ENCODE results near the gene NCKAP5L. TPM values are rescaled to one million over a fixed set of nuclear protein-coding genes. Genes with fewer than 3 reads are reported as not detected.
"Not testable (repeated sequence)": the region's sequence is repeated elsewhere in the genome, so short reads cannot be mapped to it uniquely, and the experiment has no call there.

NCKAP5L gene
- total RNA-seq, 1 experiment from 2014 or later, result 19.5 TPM

DNA sequence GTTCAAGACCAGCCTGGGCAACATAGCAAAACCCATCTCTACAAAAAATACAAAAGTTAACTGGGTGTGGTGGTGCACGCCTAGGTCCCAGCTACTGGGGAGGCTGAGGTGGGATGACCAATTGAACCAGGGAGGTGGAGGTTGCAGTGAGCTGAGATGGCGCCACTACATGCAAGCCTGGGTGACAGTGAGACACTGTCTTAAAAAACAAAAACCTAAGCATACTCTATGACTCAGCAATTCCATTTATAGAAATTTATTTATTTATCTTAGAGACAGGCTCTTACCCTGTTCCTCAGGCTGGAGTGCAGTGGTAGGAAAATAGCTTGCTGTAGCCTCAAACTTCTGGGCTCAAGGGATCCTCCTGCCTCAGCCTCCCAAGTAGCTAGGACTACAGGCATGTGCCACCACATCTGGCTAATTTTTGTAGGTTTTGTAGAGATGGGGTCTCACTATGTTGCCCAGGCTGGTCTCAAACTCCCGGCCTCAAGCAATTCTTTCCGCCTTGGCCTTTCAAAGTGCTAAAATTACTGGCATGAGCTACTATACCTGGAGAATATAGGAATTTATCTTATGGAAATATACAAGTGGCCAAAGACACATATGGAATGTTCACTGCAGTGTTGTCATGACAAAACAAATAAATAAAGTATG lies 43.3 kb downstream of the NCKAP5L start:
- BruUV-seq (replicated peaks), result no TSS peak
- DNase-seq, result no peak
- intact Hi-C loops (cut with micrococcal nuclease; ENCODE audit: unreplicated experiment), result no loop called here
- Mint-ChIP-seq H3K9me3 (ENCODE audit: unreplicated experiment) (peaks cover 9% of the 10 kb centered on the region), H3K27me3 (ENCODE audit: insufficient read depth, unreplicated experiment) (peaks cover 16% of the 10 kb centered on the region), H3K27ac (ENCODE audit: unreplicated experiment) (no peak overlapping the region), H3K36me3 (ENCODE audit: insufficient read depth, unreplicated experiment) (no peaks in the 10 kb centered on the region), H3K4me3 (ENCODE audit: unreplicated experiment) (no peak overlapping the region), H3K4me1 (ENCODE audit: low read depth, unreplicated experiment) (no peaks in the 10 kb centered on the region)
- ChIA-PET CTCF (interaction anchor here (0.8 to 1.1 kb wide), 2 partner anchors 44 to 54 kb away, joined by 3 to 4 read pairs; partner anchors contain the start of gene TMBIM6), POLR2A (no interaction called here)
- Histone ChIP-seq H3K36me3 (ENCODE audit: control insufficient read depth, insufficient read depth, low read length) (no peaks in the 10 kb centered on the region), H3K9me3 (peaks cover 8% of the 10 kb centered on the region; the same call in 1 of the 2 replicates), H3K4me3 (ENCODE audit: low read depth, low read length) (no peak overlapping the region), H3K27me3 (replicated peaks; ENCODE audit: control insufficient read depth, insufficient read depth, low read length) (no peaks in the 10 kb centered on the region), H3K4me1 (no peaks in the 10 kb centered on the region)
- TF ChIP-seq, protein P1, sequence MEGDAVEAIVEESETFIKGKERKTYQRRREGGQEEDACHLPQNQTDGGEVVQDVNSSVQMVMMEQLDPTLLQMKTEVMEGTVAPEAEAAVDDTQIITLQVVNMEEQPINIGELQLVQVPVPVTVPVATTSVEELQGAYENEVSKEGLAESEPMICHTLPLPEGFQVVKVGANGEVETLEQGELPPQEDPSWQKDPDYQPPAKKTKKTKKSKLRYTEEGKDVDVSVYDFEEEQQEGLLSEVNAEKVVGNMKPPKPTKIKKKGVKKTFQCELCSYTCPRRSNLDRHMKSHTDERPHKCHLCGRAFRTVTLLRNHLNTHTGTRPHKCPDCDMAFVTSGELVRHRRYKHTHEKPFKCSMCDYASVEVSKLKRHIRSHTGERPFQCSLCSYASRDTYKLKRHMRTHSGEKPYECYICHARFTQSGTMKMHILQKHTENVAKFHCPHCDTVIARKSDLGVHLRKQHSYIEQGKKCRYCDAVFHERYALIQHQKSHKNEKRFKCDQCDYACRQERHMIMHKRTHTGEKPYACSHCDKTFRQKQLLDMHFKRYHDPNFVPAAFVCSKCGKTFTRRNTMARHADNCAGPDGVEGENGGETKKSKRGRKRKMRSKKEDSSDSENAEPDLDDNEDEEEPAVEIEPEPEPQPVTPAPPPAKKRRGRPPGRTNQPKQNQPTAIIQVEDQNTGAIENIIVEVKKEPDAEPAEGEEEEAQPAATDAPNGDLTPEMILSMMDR (IDR thresholded peaks at IDR 0.05; ENCODE audit: insufficient read depth in 1 of 2, low read depth in 1 of 2, low read length in 1 of 2, severe bottlenecking in 1 of 2, unreplicated experiment in 1 of 2), result no peak

- H3K4me3 Mint-ChIP-seq (ENCODE audit: unreplicated experiment), result no peak overlapping the region
- Histone ChIP-seq H3K27me3 (replicated peaks; ENCODE audit: control insufficient read depth, insufficient read depth, low read length) (no peaks in the 10 kb centered on the region), H3K9me3 (peaks cover 8% of the 10 kb centered on the region; the same call in 1 of the 2 replicates), H3K4me1 (no peaks in the 10 kb centered on the region), H3K36me3 (ENCODE audit: control insufficient read depth, insufficient read depth, low read length) (no peaks in the 10 kb centered on the region), H3K4me3 (ENCODE audit: low read depth, low read length) (no peak overlapping the region)
- peaks cover 9% of the 10 kb centered on the region for H3K9me3 Mint-ChIP-seq (ENCODE audit: unreplicated experiment)
- DNase-seq, result no peak
- H3K27me3 Mint-ChIP-seq (ENCODE audit: insufficient read depth, unreplicated experiment), result peaks cover 16% of the 10 kb centered on the region
- BruUV-seq (replicated peaks), result no TSS peak
- ChIA-PET CTCF (interaction anchor here (1.1 kb wide), 1 partner anchor 43 kb away, joined by 4 read pairs; the partner anchor contains the start of gene TMBIM6), POLR2A (no interaction called here)
- intact Hi-C loops (cut with micrococcal nuclease; ENCODE audit: unreplicated experiment), result no loop called here
- no peaks in the 10 kb centered on the region for H3K36me3 Mint-ChIP-seq (ENCODE audit: insufficient read depth, unreplicated experiment)
- no peak overlapping the region for H3K27ac Mint-ChIP-seq (ENCODE audit: unreplicated experiment)
- TF ChIP-seq, protein P1 (IDR thresholded peaks at IDR 0.05; ENCODE audit: insufficient read depth in 1 of 2, low read depth in 1 of 2, low read length in 1 of 2, severe bottlenecking in 1 of 2, unreplicated experiment in 1 of 2), result no peak
- H3K4me1 Mint-ChIP-seq (ENCODE audit: low read depth, unreplicated experiment), result no peaks in the 10 kb centered on the region
Observed at GRCh38 chr12:49783917-49784676, 44.1 kb downstream of the NCKAP5L start.

GRCh38 chr12:49780914-49781313 lies 47.3 kb downstream of the NCKAP5L start:
- H3K4me3 Mint-ChIP-seq (ENCODE audit: unreplicated experiment); H3K27ac Mint-ChIP-seq (ENCODE audit: unreplicated experiment); H3K27me3 ChIP-seq (replicated peaks; ENCODE audit: control insufficient read depth, insufficient read depth, low read length); H3K4me1 Mint-ChIP-seq (ENCODE audit: low read depth, unreplicated experiment); H3K9me3 ChIP-seq; H3K36me3 Mint-ChIP-seq (ENCODE audit: insufficient read depth, unreplicated experiment); H3K4me1 ChIP-seq; intact Hi-C loops (cut with micrococcal nuclease; ENCODE audit: unreplicated experiment); DNase-seq; H3K4me3 ChIP-seq (ENCODE audit: low read depth, low read length); H3K36me3 ChIP-seq (ENCODE audit: control insufficient read depth, insufficient read depth, low read length); BruUV-seq (replicated peaks); H3K9me3 Mint-ChIP-seq (ENCODE audit: unreplicated experiment): not testable (repeated sequence)
- peaks cover 16% of the 10 kb centered on the region for H3K27me3 Mint-ChIP-seq (ENCODE audit: insufficient read depth, unreplicated experiment)
- ChIA-PET CTCF (interaction anchor here (0.6 to 1.0 kb wide), 4 partner anchors 12 to 62 kb away, joined by 3 to 5 read pairs (median 3); partner anchors contain the start of genes BCDIN3D and TMBIM6), POLR2A (interaction anchor here (0.6 kb wide), 1 partner anchor 40 kb away, joined by 3 read pairs; no protein-coding TSS in a partner anchor)

Data from Caco-2 (cell line).